KMS-11 (cell line): ENCODE data around the gene RASGRP4.
"Not testable (repeated sequence)": the region's sequence is repeated elsewhere in the genome, so short reads cannot be mapped to it uniquely, and the experiment has no call there.

Source experiments
- H2AFZ ChIP-seq: fragments of 200-600 bp; sonication (generic); 2 replicates; pipeline ENCODE4 v1.6.1; 2016; ENCODE audit warnings: antibody characterized with exemption, mixed run types, low read depth
- H3K27ac ChIP-seq: fragments of 200-600 bp; sonication (generic); 2 replicates; pipeline ENCODE4 v1.6.1; 2016; ENCODE audit warnings: mild to moderate bottlenecking, mixed run types
- H3K27me3 ChIP-seq: fragments of 200-600 bp; sonication (generic); 2 replicates; pipeline ENCODE4 v1.6.1; 2017; ENCODE audit warnings: mild to moderate bottlenecking, low read depth, mixed run types, moderate library complexity; ENCODE audit not compliant: insufficient read depth
- H3K36me3 ChIP-seq: fragments of 200-600 bp; sonication (generic); 2 replicates; pipeline ENCODE4 v1.6.1; 2017; ENCODE audit warnings: mild to moderate bottlenecking, mixed run types; ENCODE audit not compliant: insufficient read depth
- H3K4me1 ChIP-seq: fragments of 200-600 bp; sonication (generic); 2 replicates; pipeline ENCODE4 v1.6.1; 2016; ENCODE audit warnings: mild to moderate bottlenecking, low read depth, mixed run types; ENCODE audit not compliant: poor library complexity, severe bottlenecking
- H3K4me2 ChIP-seq: fragments of 200-600 bp; sonication (generic); 2 replicates; pipeline ENCODE4 v1.7.0; 2016; ENCODE audit warnings: mild to moderate bottlenecking, mixed run types
- H3K4me3 ChIP-seq: fragments of 200-600 bp; sonication (generic); IDR thresholded peaks from 2 replicates; pipeline ENCODE4 v1.6.1; 2017; ENCODE audit warnings: low read depth, low read length, mixed read lengths; ENCODE audit not compliant: insufficient read depth
- H3K79me2 ChIP-seq: fragments of 200-600 bp; sonication (generic); 2 replicates; pipeline ENCODE4 v1.6.1; 2016; ENCODE audit warnings: low read depth, mixed run types; ENCODE audit not compliant: insufficient read depth
- H3K9ac ChIP-seq: fragments of 200-600 bp; sonication (generic); 2 replicates; pipeline ENCODE4 v1.6.1; 2016; ENCODE audit warnings: mild to moderate bottlenecking, mixed run types
- H4K20me1 ChIP-seq: fragments of 200-600 bp; sonication (generic); 2 replicates; pipeline ENCODE4 v1.6.1; 2016; ENCODE audit warnings: mild to moderate bottlenecking, mixed run types; ENCODE audit not compliant: insufficient read depth
- CTCF ChIP-seq: fragments of 200-600 bp; sonication (generic); conservative IDR thresholded peaks from 2 replicates; pipeline ENCODE4 v1.6.1; 2017; ENCODE audit warnings: low read depth, mild to moderate bottlenecking, antibody characterized with exemption, low read length, moderate library complexity, mixed read lengths

Gene RASGRP4

GRCh38 chr19:38429055-38429810 lies 3.2 kb upstream of the RASGRP4 start:
- Histone ChIP-seq H3K27me3 (0 out of 2 replicates have a peak, but pooled peaks cover 4% of the 10 kb centered on the region), H3K4me3 (no peak overlapping the region), H4K20me1 (no peaks in the 10 kb centered on the region), H3K4me1 (peaks cover 3% of the 10 kb centered on the region), H3K79me2 (no peaks in the 10 kb centered on the region), H3K27ac (no peak overlapping the region), H3K9ac (no peak overlapping the region), H3K36me3 (no peaks in the 10 kb centered on the region), H2AFZ (0 out of 2 replicates have a peak overlapping the region, but pooled peaks have one; percentile 2), H3K4me2 (no peak overlapping the region)
- no peak for TF ChIP-seq CTCF

GRCh38 chr19:38427035-38427677 lies 1.1 kb upstream of the RASGRP4 start:
- H2AFZ ChIP-seq, H3K27ac ChIP-seq, H3K9ac ChIP-seq, H3K4me3 ChIP-seq, H3K36me3 ChIP-seq, H3K79me2 ChIP-seq, H3K27me3 ChIP-seq, H4K20me1 ChIP-seq, H3K4me1 ChIP-seq, H3K4me2 ChIP-seq: not testable (repeated sequence)

- Histone ChIP-seq H3K79me2 (no peaks in the 10 kb centered on the region), H3K36me3 (no peaks in the 10 kb centered on the region), H3K27me3 (peaks cover 4% of the 10 kb centered on the region; the same call in 1 of the 2 replicates), H3K27ac (no peak overlapping the region), H3K4me3 (no peak overlapping the region), H2AFZ (no peak overlapping the region), H4K20me1 (no peaks in the 10 kb centered on the region), H3K9ac (no peak overlapping the region), H3K4me2 (no peak overlapping the region), H3K4me1 (peaks cover 3% of the 10 kb centered on the region)
- TF ChIP-seq CTCF: no peak
Observed at GRCh38 chr19:38425222-38425809, 703 bp downstream of the RASGRP4 start.

GRCh38 chr19:38424272-38424671 lies 1.7 kb downstream of the RASGRP4 start:
- Histone ChIP-seq H3K4me1 (peaks cover 3% of the 10 kb centered on the region), H3K27ac (no peak overlapping the region)

More at GRCh38 chr19:38424272-38424671, 1.7 kb downstream of the RASGRP4 start:
- no peak overlapping the region for H3K4me3 ChIP-seq
- no peaks in the 10 kb centered on the region for H3K36me3 ChIP-seq
- H2AFZ ChIP-seq: no peak overlapping the region
- no peaks in the 10 kb centered on the region for H3K79me2 ChIP-seq
- H4K20me1 ChIP-seq: no peaks in the 10 kb centered on the region
- no peak overlapping the region for H3K9ac ChIP-seq
- no peak overlapping the region for H3K4me2 ChIP-seq
- TF ChIP-seq CTCF: no peak
- peaks cover 13% of the 10 kb centered on the region; the same call in 1 of the 2 replicates for H3K27me3 ChIP-seq
